NCI-H2107 treated with DMSO at 0.1 percent for 48 hours (cell line): ENCODE measurements around the gene STAP1.
"Not testable (repeated sequence)": the region's sequence is repeated elsewhere in the genome, so short reads cannot be mapped to it uniquely, and the experiment has no call there.

ENCODE experiments used
- DNase-seq: peaks from one replicate; lab custom pipeline; 2025; ENCODE audit not compliant: unreplicated experiment; lab: John Stamatoyannopoulos, UW

The STAP1 gene, protein sequence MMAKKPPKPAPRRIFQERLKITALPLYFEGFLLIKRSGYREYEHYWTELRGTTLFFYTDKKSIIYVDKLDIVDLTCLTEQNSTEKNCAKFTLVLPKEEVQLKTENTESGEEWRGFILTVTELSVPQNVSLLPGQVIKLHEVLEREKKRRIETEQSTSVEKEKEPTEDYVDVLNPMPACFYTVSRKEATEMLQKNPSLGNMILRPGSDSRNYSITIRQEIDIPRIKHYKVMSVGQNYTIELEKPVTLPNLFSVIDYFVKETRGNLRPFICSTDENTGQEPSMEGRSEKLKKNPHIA

DNA sequence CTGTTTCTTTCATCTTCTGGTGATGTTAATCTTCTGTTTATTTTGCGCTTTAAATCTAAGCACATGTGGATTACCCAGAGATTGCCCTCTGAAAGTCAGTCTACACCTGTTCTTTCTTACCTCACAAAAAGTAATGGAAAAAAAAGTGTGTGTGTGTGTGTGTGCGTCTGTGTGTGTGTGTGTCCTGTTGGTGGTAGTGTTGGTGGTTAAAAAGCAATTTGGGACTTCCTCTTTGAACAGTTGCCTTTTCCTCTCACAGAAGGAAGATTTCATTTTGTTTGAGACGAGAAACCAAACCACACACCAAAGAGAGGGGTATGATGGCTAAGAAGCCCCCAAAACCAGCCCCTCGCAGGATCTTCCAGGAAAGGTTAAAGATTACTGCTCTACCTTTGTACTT is at the start of gene STAP1:
Gene STAP1, plus strand, starts transcription at position 235 of the 400 bp plus-strand sequence. Its CDS starts 83 bp downstream, at position 318.
- DNase-seq = no peak

DNA sequence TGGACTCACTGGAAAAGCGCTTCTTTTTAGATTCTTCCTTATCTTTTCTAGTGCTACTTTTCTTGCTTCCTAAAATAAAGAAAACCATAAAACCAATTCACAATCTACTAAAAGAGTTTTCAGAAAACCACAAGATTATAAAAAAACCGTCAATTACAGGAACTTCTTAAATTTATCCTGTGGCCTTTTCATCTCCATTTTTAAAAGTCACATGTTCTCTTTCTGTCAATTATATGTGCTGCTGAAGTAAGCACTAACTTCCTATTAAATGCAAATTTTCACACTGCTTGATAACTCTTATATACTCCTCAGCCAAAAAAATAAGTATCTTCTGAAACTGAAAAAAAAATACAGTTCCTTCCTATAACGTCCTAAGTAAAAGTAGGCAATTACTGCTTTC is 46.0 kb upstream of the STAP1 start:
- DNase-seq = no peak

DNA sequence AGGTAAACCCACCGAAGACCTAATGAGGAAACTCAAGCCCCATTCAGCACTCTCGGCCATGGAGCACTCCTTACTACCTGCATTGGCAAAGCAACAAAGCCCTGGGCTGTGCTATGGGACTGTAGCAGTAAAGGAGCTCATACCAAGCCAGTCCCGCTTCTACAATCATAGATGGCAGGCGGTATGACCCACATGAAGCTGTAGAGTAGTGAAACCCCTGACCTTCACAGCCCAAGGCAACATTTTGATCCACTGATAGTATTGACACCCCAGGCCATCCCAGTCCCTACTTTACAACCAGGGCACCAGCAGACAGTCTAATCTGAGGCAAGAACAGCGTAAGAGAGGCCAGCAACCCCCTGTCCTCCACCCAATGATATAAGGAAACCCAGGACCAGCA is 38.4 kb upstream of the STAP1 start:
- DNase-seq = no peak

DNA sequence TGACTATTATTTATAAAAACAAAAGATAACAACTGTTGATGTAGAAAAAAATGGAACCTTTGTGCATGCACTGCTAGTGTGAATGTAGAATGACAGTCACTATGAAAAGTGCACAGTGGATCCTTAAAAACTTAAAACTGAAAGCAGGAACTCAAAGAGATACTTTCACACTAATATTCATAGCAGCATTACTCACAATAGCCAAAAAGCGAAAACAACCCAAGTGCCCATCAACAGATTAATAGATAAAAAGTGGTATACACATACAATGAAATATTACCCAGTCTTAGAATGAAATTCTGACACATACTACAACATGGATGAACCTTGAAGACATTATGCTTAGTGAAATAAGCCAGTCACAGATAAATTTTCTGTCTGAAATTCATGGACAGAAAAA is 37.0 kb upstream of the STAP1 start:
- DNase-seq = no peak

DNA sequence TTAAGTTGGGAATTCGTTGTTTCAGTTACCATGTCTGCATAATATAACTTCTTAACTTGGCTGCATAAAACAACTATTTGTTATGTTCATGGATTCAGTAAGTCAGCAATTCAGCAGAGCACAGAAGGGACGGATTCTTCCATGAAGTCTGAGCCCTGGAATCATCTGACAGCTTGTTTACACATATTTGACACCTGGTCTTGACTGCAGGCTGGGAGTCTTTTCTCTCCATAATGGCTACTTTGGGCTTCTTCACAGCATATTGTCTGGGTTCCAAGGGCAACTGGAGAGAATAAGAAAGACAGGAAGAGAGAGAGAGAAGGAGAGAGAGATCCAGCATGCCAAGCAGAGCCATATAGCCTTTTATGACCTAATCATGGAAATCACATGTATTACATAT is 36.3 kb upstream of the STAP1 start:
- DNase-seq = no peak

DNA sequence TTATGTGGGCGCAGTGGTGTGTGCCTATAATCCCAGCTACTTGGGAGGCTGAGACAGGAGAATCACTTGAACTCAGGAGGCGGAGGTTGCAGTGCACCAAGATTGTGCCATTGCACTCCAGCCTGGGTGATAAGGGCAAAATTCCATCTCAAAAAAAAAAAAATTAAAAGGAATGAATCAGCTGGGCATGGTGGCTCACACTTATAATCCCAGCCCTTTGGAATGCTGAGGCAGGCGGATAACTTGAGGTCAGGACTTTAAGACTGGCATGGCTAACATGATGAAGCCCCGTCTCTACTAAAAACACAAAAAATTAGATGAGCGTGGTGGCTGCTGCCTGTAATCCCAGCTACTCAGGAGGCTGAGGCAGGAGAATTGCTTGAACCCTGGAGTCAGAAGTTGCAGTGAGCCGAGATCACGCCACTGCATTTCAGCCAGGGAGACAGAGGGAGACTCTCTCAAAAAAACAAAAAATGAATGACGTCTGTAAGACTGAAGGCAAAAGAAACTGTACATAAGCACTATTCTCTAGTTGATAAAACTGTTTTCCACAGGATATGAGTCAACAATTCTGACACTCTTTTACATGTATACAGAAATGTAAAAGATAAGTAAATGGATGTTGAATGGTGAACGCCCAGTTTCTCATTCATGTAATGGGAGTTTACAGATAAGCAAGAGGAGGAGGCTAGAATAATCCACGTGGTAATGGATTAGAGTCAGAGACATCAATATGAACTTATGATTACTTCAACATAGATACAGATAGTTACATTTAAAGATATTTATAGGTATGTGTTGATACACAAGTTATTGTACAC is 35.5 kb upstream of the STAP1 start:
- DNase-seq = no peak

DNA sequence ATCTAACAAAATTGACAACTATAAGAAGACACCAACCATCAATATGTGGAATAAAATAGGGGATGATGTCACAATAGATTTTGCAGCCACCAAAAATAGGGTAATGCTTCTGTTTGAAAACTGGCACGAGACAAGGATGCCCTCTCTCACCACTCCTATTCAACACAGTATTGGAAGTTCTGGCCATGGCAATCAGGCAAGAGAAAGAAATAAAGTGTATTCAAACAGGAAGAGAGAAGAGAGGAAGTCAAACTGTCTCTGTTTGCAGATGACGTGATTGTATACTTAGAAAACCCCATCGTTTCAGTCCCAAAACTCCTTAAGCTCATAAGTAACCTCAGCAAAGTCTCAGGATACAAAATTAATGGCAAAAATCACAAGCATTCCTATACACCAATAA is 34.4 kb upstream of the STAP1 start:
- DNase-seq = not testable (repeated sequence)

DNA sequence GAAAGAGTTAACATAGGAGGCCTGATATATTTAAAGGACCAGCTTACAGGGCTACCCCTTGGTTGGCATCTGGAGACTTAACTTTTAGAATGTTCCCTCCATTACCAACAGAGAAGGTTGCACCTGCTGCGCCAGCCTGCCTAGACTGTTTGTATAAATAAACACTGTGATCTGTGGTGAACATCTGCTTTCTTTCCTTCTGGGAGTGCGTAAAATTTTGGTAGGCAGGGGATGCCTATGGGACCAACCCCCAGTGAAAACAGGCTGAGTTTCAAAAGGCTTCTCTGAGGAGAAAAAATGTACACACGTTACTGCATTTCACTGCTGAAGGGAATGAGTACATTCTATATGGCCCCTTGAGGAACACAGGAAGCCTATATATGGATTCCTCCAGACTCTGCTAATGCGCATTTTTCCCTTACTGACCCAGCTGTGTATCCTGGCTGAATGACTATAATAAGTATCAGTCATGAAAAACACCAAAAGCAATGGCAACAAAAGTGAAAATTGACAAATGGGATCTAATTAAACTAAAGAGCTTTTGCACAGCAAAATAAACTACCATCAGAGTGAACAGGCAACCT is 27.1 kb upstream of the STAP1 start:
- DNase-seq = no peak

DNA sequence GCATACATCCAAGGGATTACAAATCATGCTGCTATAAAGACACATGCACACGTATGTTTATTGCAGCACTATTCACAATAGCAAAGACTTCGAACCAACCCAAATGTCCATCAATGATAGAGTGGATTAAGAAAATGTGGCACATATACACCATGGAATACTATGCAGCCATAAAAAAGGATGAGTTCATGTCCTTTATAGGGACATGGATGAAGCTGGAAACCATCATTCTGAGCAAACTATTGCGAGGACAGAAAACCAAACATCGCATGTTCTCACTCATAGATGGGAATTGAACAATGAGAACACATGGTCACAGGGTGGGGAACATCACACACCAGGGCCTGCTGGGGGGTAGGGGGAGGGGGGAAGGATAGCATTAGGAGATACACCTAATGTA is 26.1 kb upstream of the STAP1 start:
- not testable (repeated sequence) for DNase-seq

DNA sequence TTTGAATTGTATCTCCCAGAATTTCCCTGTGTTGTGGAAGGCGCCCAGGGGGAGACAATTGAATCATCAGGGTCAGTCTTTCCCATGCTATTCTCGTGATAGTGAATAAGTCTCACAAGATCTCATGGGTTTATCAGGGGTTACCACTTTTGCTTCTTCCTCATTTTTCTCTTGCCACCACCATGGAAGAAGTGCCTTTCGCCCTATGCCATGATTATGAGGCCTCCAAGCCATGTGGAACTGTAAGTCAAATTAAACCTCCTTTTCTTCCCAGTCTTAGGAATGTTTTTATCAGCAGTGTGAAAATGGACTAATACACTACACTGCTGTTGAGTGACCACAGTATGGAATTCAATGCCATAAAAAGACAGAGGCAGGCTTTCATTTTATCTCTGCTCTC is 25.4 kb upstream of the STAP1 start:
- DNase-seq = no peak

DNA sequence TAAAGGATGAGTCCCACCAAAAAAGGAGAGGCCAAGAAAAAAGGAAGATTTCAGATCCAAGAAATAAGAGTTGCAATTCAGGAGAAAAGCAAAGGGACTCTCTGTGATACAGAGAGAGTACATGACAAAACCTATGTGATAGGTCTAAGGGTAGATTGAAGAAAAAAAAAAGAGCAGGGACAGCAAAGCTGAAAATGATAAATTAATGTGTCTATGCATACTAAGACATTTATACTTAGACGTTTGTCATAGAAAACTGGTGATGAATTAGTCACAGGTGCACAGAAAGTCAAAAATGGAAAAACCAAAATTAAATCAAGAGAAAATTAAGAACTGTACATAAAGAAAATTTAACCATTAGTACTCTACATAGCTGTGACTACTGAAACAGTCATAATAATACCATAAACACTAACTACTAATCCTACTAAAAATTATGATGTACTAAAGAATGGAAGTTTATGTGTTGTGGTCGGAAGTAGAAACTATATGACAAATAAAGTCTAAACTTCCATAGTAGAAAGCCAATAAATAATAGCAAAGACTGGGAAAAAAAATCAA is 23.2 kb upstream of the STAP1 start:
- no peak for DNase-seq

DNA sequence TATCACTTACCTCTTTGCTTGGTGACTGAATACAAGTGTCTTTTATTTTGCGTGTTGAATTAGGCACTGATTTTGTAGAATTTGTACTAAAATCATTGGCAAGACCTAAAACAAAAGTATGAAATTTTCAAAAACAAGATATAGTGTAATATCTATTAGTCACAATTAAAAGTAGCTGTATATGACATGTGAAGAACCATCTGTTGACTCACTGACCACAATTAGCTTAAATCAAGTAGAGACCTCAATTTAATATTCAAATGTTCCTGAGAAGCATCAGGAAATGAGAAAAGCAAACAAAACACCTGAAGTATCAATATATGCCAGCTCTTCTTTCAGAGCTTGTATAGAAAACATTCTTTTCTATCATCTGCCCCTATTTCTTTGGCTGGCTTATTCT is 18.7 kb upstream of the STAP1 start:
- DNase-seq = no peak

DNA sequence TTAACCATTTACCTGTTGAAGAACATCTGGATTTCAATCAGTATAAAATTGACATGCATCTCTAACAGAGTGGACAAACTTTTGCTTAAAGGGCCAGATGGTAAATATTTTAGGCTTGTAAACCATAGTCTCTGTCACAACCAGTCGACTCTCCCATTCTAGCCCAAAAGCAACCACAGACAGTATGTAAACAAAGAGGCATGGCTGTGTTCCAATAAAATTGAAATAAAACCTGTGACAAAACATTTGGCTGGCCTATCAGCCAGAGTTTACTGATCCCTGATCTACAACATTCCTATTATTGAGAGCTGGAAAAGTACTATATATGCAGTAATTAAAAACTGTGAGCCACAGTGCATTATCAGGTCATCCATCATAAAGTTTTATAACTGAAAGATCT is 16.5 kb upstream of the STAP1 start:
- no peak for DNase-seq

DNA sequence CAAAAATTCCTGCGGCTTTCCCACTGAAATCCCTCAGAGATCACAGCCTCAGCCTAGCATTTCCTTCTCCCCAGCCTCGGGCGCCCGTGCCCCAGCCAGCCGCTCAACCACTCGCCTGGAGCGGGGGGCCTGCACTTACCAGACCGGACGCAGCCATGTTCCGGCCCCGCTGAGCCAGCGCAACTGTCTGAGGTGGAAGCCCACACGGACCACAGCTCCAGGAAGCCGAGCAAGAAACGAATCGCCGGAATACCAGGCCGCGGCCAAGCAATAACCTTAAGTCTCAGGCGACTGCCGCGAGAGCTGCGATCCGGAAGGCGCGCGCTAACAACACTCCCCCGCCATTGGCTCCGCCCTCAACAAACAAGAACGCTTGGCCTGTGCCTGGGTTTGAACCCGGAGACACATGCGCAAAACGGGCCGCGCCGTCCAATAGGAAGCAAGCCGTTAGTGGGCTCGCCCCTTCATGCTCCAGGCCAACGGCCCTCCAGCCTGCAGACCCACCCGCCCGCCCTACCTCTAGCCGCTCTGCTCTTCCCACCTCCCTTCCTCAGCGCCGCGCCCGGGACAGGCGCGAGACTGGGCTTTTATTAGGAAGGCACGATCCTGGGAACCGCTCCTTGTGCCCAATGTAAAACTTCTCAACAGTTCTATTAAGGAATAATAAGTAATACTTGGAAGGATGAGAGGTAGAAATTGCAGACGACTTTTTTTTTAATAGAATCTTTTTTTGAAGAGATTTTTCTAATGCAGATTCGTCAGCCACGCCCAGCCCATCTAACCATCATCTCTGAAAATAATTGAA is 13.1 kb upstream of the STAP1 start, which contains the start of gene CENPC:
Gene CENPC, minus strand, starts transcription at position 305 of the 805 bp plus-strand sequence. Its CDS starts 148 bp downstream, at position 157.
- DNase-seq = peak; percentile 82

DNA sequence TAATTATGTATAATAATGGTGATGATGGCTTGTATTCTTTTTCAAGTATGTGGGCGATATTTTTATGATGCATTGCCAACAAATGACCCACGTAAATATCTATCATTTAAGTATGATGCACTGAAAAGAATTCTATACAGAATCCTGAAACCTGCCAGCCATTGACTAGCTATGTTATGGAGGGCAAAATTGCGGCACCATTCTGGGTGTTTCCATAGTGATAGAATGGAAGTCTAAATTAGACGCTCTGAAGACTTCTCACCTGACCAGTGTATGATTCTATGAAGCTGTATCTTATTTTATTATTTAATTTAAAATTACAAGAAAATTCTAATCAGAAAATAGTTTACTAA is 12.5 kb upstream of the STAP1 start:
- no peak for DNase-seq

DNA sequence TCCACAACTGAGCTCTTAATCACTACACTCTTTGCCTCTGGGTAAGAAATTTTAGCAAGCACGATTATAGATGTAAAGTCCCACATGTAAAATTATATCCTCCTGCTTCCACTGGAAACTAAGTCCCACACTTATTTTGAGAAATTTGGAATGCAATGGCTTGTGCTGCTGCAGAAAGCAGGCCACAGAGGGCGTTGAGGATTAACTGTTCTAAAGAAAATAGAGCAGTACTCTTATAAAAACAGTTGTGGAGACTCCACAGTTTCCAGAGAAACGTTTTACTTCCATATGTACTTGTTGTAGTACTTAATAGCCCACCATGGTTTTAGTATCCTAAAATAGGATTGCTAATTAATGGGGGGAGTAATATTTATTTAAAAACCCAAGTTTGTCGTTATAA is 11.6 kb upstream of the STAP1 start:
- DNase-seq = no peak

DNA sequence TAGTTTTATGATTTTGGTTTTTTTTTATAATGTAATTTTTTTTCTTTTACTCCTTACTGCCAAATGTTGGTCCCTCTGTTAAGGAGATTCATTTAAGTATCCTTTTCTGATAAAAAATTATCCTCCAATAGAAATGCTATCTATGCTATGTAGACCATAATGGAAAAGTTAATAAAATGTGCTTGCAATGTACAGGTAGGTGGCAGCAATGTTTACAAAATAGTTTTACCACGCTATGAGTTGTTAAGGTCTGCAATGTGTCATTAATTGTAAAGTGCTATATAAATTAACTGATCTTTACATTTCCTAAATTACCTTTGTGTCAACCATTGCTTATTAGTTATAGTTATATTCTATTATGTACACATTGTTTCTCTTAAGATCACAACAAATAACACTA is 9.4 kb upstream of the STAP1 start:
- DNase-seq = peak; percentile 39

DNA sequence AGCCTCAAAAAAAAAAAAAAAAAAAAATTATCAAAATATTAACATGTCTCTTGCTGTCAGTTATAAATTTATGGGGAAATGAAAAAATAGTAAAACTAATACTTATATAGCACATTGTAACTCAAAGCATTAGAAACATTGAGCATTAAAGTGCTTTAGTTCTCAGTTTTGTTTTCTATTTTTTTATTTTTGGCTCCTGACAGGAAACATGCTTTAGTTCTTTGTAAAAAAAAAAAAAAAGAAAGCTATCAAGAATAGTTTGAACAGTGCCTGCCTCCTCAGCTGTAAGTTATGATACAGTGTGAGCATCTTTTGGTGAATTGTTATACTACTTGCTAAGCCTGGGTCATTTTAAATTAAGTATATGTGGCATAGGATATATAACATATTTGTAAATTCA is 8.1 kb upstream of the STAP1 start:
- no peak for DNase-seq

DNA sequence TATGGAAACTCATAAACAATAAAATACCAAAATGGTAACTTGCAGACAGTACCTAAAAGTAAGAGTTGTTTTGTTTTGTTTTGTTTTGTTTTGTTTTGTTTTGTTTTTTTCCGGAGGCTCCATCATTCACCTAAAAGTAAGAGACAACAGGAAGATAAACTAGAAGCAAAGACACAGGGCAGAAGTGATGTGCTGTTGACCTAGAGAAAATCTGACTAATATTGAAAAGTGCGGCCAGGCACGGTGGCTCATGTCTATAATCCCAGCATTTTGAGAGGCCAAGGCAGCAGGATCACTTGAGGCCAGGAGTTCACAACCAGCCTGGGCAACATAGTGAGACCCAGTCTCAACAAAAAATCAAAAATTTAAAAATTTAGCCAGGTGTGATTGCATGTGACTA is 7.7 kb upstream of the STAP1 start:
- no peak for DNase-seq

DNA sequence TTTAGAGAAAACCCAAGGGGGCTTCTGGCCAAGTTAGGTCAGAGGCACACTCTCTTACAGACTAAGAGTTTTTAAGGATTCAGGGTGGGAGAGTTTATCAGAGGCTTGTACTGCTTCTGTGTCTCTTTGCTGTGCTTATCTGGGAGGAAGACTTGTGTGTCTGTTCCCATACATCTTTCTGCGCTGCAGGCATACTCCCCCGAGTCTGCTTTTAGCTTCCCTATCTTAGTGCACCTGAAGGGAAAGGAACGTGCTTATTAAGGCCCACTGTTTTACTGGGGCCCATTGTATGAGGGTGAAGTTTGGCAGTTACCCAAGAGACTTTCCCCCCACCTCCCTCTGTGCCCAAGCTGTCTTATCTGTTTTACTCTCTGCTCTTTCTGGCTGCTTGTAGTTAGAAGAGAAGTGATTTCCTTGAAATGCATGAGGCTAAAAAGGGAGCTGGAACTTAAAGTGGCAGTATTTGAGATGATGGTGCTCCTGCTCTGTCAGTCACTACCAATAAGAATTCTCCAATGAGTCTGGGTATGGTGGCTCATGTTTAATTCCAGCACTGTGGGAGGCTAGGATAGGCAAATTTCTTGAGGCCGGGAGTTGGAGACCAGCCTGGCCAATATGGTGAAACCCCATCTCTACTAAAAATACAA is 6.3 kb upstream of the STAP1 start:
- not testable (repeated sequence) for DNase-seq

DNA sequence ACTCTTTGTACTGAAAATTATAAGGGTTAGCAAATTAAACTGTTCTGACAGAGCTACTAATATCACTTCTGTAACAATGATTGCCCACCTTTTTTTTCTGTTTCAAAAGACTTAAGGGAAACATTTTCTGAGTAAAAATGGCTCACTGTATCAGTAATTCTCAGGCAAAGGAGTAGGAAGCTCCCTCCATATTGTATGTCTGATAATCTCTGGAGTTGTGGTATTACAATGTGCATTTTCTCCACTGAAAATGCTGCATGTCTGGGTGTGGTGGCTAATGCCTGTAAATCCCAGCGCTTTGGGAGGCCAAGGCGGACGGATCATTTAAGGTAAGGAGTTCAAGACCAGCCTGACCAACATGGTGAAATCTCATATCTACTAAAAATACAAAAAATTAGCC is 4.4 kb upstream of the STAP1 start:
- no peak for DNase-seq
